GF-D8 (cell line): ENCODE data around the gene PAQR9.

ENCODE experiments used
- DNase-seq: peaks from one replicate; lab custom pipeline; 2025; lab: John Stamatoyannopoulos, UW

The PAQR9 gene

DNA sequence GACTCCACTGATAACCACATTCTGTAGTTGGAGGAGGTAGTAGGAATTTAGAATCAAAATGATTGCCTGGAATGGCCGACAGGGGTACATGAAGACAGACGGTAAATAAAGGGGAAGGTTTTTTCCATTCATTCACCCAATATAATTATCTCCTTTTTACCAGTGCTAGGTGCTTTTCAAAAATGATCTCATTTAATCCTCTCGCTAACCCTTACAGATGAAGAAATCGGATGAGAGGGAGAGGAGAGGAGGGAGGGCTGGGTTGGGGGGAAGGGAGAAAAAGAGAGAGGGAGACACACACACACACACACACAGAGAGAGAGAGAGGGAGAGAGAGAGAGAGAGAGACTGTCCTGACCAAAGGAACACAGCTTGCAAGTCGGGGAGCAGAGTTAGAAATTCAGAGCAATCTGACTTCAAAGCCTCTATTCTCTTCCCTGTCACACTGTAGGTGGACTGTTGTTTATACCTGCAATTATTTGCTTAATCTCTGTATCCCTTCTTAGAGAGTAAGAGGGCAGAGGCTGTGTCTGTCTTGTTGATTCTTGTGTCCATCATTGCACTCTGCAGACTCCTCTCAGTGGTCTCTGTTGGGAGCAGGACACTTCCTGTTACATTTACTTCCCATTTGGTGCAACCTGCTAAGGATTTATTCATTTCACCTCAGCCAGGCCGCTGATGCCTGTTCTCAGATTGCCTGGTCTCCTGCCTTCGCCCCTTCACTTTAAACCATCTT is 18.7 kb upstream of the PAQR9 start:
- no peak for DNase-seq

DNA sequence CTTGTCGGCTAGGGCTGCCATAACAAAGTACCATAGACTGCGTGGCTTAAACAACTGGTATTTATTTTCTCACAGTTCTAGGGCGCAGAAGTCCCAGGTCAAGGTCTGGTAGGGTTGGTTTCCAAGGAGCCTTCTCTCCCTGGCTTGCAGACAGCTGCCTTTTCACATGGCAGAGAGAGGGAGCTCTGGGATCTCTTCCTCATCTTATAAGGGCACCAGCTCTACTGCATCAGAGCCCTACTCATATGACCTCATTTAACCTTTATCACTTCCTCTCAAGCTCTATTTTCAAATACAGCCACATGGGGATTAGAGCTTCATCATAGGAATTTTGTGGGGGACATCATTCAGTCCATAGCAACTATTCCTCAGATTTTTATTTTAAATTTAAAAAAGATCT is 17.6 kb upstream of the PAQR9 start:
- DNase-seq: no peak

DNA sequence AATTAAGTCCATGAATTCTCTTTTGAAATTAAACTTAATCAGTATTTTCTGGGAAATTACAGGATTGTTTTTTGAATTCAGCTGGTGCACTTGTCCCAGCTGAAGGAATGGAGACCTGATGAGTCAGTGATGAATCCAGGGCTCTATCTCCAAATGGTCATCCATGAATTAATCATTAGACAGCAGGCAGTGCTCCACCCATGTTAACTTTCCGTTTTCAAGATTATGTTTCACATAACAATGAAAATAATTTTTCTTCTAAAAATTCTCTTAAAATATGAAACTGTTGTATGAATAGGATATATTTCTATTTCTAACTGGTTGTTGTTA is 13.9 kb upstream of the PAQR9 start:
- DNase-seq: no peak

DNA sequence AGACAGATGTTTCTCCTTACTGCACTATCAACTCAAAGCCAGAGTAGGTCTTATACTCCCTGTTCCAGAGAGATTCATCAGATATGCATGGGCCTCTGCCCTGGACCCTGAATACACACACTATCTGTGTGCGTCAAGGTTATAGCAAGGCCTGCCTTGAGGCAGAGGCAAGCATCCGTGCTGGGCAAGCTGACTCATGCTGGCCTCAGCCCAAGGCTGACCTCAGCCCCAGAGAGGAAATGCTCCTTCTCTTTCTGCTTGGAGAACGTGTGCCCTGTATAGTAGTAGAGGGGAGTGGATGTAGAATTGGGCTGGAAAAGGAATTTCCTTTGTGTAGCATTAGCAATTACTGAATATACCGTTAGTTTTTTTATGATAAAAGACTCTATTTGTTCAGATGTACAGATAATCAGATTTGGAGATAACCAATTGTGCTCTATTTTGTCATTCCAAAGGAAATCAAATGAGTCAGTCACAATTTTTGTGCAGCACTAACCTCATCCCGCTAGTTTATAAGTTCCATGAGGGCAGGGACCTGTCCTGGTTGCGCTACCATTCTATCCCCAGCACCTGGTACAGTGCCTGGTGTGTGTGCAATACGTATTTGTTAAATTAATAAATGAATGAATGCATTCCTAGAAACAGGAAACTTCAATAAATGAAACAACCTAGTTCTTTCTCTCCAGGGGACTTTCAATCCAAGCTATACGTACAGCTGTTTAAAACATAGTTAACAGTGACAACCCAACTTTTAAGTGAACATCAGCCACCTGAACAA is 13.3 kb upstream of the PAQR9 start:
- DNase-seq: no peak

DNA sequence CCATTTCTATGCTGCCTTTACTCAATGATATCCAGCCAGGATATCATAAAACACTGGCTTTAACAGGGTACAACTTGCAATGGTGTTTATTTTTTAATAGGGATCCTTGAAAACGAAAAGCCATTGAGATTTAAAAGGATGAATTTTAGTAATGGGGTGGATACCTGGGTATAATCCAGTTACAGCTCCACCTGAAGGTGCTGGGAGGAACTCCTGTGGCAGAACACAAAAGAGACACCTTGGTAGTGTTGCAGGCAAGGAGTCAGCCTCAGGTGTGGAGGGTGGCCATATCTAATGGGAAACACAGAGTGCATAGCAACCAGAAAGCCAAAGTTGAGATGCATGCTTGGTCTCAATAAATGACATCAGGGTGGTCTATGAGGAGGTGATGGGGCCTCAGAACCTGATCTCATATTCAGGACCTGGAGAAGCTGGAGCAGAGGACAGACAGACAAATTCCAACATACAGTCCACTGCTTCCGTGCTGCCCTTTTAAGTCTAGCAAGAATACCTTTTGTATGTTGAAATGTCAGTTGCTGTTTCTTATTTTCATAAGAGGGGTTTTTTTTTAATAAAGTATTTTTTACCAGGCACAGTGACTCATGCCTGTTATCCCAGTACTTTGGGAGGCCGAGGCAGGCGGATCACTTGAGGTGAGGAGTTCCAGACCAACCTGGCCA is 12.0 kb upstream of the PAQR9 start:
- DNase-seq: no peak

DNA sequence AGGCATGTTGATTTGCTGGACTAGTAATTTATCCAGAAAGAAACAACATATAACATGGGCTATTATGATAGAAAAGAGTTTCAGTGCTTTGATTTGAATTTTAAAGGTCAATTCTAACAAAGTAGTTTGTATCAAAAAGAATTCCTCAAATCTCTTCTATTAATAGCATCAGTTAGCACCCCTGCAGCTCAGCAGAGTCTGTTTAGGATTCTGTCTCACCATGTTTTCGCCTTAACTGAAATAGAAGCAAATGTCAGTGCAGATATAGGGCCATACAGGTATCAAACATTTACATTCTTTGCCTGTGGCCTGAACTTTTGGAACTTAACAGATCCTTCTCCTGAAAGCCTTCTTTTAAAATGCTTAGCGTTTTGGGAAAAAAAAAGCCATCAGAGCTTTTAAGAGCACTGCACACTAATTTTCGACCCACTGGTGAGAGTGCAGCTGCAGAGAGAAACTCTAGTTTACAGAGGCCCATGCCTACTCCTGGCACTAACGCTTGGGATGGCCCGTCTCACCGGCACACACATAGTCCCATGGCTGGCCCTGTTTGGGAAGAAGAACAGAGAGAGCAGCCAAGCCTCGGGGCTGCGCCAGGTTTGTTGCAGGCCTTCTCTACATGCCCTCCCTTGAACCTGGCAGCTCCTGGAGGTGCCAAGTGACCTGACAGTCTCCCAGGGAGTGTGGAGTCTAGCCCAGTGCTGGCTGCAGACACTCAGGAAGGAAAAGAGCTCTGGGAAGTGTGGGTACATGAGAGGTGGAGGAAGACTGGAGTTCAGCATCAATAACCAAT is 9.9 kb upstream of the PAQR9 start:
- no peak for DNase-seq

DNA sequence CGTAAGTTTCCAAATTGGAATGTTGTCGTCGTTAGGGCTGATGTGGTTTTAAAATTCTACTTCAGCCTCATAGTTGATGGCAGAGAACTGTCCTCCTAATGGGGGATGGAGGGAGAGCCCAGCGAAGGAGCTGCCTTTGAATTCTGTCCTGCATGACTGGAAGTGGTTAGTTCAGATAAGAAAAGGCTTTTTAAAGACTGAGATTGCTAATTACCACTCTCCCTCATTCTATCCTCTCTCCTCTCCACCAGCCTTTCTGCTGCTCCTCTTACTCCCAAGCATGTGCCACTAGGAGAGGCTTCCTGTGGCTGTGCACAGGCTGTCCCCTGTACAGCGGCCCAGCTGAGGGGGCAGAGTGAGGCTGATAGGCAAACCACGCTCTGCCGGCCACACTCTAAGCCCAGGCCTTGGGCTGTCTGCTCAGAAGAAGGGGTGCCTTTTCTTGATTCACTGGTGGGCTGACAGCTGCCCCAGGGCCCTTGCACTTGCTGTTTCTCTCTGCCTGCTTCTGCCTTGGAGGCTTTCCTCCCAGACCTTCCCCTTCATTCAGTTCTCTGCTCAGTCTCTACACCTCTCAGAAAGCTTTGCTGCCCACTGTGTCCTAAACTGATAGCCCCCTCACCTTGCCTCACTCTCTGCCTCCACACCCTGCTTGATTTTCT is 8.7 kb upstream of the PAQR9 start:
- DNase-seq: no peak

DNA sequence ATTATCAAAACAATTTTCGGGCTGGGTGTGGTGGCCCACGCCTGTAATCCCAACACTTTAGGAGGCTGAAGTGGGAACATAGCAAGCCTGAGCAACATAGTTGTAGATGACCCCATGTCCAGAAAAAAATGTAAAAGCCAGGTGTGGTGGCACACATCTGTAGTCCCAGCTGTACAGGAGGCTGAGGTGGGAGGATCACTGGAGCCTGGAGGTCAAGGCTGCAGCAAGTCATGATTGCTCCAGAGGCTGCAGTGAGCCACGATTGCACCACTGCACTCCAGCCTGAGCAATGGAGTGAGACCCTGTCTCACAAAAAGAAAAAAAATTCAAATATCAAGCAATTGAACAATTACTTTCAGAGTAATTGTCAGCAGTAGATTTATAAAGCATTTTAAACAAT is 8.0 kb upstream of the PAQR9 start:
- no peak for DNase-seq

DNA sequence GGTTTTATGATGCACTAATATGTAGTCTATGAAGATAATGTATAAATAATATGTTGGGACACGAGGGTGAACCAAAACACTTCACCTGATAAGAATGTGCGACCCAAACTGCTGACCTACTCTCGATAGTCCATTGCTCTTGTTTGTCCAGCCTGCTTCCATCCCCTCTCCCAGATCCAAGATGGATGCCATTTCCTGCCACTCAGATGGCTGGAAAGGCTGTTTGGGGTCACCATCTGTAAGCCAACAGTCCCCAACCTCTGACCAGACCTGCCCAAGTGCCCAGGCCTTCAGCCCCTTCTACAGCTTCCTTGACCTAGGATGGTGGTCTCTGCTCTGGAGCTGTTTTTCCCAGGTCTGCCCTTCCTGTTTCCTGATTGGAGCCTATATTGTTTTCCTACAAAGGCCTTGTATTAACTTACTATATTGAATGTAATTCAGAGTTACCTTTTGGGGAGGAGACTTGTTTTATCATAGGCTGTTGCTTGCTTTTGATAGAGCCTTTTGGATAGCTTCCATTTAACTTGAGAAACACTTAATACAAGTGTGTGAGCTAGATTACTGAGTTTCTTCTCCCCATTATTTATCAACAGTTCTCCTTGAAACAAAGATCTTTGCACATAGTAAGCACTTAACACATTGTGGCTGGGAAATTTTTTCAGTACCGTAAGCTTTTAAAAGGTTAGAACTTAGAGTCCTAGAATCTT is 5.0 kb upstream of the PAQR9 start:
- DNase-seq: no peak

DNA sequence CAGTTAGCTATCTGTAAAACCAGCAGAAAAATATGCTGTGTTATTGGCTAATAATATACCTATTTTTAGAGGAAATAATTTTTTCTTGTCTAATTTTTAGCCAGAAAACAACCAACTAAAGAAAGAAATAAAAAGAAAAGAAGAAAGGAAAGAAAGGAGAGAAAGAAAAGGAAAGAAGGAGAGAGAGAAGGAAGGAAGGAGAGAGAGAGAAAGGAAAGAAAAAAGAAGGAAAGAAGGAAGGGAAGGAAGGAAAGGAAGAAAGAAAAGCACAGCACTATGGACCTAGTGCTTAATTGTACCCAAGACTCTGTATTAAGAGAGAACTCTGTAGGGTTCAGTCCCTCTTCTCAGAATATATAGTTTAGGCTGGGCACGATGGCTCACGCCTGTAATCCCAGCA is 3.3 kb upstream of the PAQR9 start:
- no peak for DNase-seq

DNA sequence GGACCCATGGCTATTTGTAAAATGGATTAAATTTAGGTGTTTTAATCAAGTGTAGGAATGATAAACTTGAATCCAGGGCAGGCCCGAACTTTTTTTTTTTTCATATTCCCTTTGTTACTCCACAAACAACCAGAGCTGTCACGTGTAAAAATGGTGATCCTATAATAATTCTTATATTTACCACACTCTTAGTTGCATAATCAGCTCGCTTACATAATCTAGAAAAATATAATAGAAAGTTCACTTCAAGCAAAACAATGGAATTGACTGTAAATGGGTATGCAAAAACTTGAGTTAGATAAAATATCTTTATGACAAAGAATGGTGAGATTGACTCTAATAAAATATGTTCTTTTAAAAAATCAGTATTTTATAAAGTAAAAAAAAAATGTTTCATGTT is 2.1 kb upstream of the PAQR9 start:
- no peak for DNase-seq

DNA sequence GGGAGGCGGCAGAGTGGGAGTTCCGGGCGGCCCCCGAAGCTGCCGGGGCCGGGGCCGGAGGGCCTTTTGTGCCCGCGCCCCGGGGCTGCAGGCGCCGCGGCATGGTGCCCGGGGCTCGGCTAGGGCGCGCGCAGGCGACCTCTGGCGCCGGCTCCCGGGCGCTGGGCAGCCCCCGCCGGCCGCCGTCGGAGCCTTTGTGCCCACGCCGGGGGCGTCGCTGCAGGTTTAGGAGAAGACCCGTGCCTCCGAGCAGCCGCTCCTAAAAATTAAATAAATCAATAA is 299 bp downstream of the PAQR9 start:
- DNase-seq: no peak

DNA sequence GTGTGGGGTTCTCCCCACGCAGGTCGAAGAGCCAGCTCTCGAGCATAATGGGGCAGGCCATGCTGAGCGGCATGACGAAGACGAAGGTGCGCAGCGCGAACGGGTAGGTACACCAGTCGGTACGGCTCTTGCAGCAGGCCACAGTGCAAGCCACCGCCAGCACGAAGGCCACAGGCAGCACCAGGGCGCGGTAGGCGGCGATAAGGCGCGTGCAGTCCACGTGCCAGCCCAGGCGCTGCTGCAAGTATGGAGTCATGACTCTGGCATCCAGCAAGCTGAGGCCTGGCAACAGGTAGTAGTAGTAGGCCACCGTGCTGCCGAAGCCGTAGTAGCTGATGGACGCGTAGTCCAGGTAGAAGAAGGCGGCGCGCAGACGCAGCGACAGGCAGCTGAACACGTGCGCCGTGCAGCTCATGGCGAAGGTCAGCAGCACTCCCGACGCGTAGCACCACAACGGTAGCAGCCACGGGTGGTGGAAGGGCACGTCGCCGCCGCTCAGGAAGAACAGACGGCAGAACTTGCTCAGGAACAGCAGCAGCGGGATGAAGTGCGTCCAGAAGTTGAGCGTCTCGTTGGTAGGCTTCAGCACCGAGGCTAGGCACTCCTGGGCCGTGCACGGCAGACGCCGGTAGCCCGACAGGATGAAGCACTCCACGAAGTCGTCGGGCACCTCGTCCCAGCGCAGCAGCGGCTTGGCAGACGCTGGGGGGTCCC is 797 bp downstream of the PAQR9 start:
- DNase-seq: no peak

DNA sequence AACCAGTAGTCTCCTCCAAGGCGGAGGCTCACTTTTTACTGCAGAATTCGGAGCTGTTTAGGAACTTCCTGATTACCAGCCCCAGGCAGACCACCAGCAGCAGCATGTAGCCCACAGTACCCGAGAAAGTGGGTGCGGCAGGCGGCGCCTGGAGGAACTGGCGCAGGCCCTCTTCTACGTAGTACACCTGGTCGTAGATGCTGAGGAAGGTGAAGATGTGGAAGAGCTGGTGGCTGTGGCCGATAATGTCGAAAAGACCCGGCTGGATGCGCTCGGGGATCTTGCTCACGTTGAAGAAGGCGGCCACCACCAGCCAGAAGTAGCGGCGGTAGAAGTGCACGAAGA is 1.3 kb downstream of the PAQR9 start:
- DNase-seq: no peak

DNA sequence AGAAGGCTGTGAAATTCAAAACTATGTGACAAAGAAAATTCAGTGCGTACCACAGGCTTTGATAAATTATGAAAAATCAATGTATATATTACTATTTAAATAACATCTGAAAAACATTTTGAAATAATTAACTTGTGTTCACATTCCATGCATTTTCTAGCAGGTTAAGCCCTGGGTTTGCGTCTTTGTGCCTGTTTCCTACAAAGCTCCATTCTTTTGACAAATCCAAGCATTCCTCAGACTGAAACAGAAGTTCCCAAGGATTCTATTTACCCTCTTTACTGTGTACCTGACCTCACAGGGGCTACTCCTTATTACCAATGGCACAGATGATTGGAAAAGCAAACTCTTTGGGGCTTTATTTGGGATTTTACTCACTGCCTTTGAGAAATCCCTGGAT is 1.9 kb downstream of the PAQR9 start:
- no peak for DNase-seq

DNA sequence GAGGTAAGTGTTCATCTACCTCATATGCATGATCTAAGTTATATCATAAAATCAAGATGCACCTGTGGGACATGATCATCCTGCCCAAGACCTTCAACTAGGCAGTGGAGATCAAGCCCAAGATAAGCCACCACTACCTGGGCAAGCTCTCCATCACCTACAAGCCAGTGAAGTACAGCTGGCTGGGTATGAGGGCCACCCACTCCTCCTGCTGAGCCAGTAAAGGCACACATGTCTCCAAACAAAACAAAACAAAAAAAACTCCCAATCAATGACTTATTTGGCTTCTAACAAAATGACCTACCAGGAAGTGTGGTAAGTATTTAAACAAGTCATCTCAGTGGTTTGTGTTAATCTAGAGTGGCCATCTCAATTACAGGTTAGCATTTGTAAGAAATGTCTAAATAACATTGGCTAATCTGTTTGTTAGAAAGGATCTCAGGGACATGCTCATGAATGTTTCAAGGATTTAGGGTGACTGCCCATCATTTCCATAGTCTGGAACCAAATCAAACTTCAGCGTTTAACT is 3.1 kb downstream of the PAQR9 start:
- DNase-seq: no peak

DNA sequence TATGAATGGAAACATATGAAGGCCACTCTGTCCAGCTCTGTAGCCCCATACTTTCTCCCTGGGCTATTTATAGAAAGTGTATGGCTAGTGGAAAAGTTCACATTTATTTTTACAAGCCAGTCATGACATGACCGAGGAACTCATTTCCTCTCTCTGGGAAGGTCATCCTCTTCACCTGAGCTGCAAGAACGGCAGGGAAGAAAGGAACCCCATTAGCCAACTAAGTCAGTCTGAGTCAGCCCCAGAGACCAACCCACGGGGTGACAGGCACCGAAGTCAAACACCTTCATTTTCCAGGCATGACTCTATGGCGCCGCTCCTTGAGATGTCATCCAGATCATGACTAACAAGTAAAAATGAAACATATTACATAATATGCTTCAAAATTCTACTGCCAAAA is 4.8 kb downstream of the PAQR9 start:
- no peak for DNase-seq

DNA sequence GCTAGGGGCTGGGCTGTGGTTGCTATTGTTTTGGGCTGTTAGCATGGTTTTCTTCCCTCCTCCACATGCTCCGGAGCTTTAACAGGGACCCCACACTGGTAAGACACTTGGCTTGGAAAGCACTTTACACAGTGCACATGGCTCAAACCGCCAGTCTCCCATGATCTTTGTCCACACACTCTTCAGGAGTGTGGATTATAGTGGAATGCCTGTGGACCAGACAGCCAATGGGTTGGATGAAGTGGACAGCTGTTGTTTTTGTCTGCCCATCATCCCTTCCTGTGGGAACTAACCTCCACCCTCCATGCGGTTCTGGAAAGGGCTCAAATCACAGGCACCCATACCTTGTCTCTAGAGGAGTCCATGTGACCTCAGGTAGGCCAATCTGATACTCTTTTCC is 10.0 kb downstream of the PAQR9 start:
- no peak for DNase-seq

DNA sequence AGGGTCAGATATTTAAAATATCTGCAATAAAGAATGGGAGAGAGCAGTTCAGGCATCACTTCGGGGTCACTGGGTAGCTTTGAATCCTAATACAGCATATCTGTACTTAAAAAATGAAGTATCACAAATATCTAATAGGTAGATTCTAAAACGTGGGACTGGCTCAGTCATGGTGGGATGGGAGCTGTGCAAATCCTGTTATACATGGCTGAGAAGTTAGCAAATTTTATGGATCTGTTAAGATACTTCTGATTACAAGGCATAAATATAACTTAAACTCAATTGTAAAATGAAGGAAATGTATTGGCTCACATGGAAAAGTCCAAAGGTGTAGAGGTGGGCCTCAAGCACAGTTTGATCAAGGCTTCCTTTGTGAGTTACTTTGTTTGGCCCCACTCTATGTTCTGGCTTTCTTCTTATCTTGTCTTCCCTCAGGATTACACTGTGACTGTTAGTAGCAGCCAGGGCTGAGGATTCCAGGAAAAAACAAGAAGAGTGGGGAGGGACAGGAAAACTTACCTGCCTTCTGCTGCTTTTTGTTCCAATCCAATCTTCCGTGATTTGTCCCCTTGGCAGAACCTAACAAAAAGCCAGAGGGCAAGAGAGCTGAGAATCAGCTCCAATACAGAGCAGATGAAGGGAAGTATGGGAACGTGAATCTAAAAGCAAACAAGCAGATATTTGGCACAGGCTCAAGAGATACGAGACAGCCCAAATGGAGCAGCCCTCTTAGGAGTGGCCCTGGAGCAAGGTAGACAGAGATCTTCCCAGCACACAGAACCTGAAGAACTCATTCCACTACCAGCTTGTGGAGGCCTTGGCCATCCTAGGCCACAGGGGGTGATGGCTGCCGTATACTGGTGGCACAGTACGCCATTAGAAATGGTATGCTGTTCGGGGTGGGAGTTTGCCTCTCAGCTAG is 10.9 kb downstream of the PAQR9 start:
- no peak for DNase-seq

DNA sequence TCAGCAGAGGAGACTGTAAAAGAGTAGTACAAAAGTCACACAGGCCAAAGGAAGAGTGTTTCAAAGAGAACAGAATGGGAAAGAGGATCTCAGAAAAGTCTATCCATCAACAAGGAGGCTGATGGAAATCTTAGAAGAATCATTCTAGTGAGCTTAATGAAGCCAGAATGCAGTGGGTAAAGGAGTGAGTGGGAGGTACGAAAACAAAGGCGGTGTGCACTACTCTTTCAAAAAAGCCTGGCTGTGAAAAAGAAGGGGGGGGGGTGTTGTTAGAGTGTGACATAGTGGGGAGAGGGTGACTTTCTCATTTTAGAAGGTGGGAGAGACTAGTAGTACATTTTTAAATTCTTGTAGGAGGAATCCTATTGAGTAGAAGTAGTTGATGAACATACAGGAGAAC is 11.7 kb downstream of the PAQR9 start:
- no peak for DNase-seq
